Chondrocyte (in vitro differentiated cells): ENCODE results near the gene FBXL17. TPM values are rescaled to one million over a fixed set of nuclear protein-coding genes. Genes with fewer than 3 reads are reported as not detected.

Source experiments
- DNase-seq: peaks from one replicate; pipeline ENCODE4 v3.0.0; 2021; ENCODE audit warnings: mixed read lengths, low spot score
- H3K27ac Mint-ChIP-seq: one replicate; pipeline ENCODE4 v1.8.0; 2021; ENCODE audit warnings: mild to moderate bottlenecking, moderate library complexity, mixed read lengths; ENCODE audit not compliant: unreplicated experiment
- H3K27me3 Mint-ChIP-seq: 2 replicates; pipeline ENCODE4 v1.8.0; 2021; ENCODE audit warnings: low read depth, mixed read lengths
- H3K36me3 Mint-ChIP-seq: 2 replicates; pipeline ENCODE4 v1.8.0; 2021; ENCODE audit warnings: low read depth, mixed read lengths
- H3K4me1 Mint-ChIP-seq: 2 replicates; pipeline ENCODE4 v1.8.0; 2021; ENCODE audit warnings: low read depth, mild to moderate bottlenecking, mixed read lengths
- H3K4me3 Mint-ChIP-seq: one replicate; pipeline ENCODE4 v1.8.0; 2021; ENCODE audit warnings: mild to moderate bottlenecking, moderate library complexity, mixed read lengths; ENCODE audit not compliant: unreplicated experiment
- H3K9me3 Mint-ChIP-seq: 2 replicates; pipeline ENCODE4 v1.8.0; 2021; ENCODE audit warnings: low read depth, mixed read lengths
- CTCF ChIP-seq: fragments of 200-600 bp; sonication (generic); IDR thresholded peaks from 2 replicates; pipeline ENCODE4 v1.5.0; 2021; ENCODE audit warnings: antibody characterized with exemption, mild to moderate bottlenecking, moderate library complexity
- total RNA-seq: library from RNA; stranded (reverse); gene quantifications from 3 replicates; pipeline ENCODE4 v1.2.1, GENCODE V29; 2021

The FBXL17 gene
- total RNA-seq, 1 donor from 2014 or later = 15.3 TPM

DNA sequence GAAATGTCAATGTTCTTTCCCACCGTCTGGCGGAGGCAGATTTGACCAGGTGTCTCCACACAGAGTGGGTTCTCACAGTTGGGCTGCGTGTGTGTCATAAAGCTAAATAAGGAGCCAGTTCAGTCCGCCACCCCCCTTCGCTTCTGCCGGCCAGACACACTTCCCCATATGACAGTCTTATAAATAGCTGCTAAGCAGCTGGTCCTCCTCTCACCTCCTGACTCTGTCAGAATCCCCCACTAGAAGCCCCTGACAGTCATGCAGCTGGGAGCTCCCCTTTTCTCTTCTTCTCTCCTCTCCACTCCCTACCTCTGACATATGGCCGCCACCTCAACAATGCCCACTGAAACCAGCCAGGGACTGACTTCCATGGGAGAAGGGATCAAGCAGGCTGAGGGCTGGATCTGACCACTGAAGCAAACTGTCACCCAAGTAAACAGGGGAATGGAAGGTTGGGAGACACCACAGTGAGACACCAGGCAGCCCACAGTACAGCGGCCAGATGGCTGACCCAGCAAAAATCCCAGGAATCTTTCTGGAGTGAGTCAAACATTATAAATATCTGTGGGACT is 569.2 kb downstream of the FBXL17 start:
- Mint-ChIP-seq H3K4me1 (peaks cover 34% of the 10 kb centered on the region), H3K9me3 (peaks cover 3% of the 10 kb centered on the region), H3K4me3 (peak overlapping the region; percentile 45), H3K27ac (peak overlapping the region; percentile 100), H3K27me3 (no peaks in the 10 kb centered on the region), H3K36me3 (no peaks in the 10 kb centered on the region)
- no peak for DNase-seq
- TF ChIP-seq CTCF = no peak

GRCh38 chr5:107809201-107810034 is 572.5 kb downstream of the FBXL17 start:
- peaks cover 3% of the 10 kb centered on the region for H3K9me3 Mint-ChIP-seq
- H3K36me3 Mint-ChIP-seq = no peaks in the 10 kb centered on the region
- H3K27me3 Mint-ChIP-seq = no peaks in the 10 kb centered on the region
- TF ChIP-seq CTCF = no peak
- H3K4me1 Mint-ChIP-seq = peaks cover 41% of the 10 kb centered on the region
- no peak for DNase-seq
- H3K4me3 Mint-ChIP-seq = no peak overlapping the region
- H3K27ac Mint-ChIP-seq = no peak overlapping the region
